GM21825 (cell line): Measurements from ENCODE around the gene JUND.

Experiments used
- ATAC-seq: cut with Tn5 transposase; IDR thresholded peaks from one replicate; pipeline ENCODE4 v1.9.1; 2021; ENCODE audit warnings: mild to moderate bottlenecking, moderate library complexity; ENCODE audit not compliant: unreplicated experiment

Gene JUND

GRCh38 chr19:18308948-18309325 is 27.5 kb upstream of the JUND start:
- ATAC-seq: no peak

- no peak for ATAC-seq
Observed at GRCh38 chr19:18308051-18308947, 26.9 kb upstream of the JUND start.

DNA sequence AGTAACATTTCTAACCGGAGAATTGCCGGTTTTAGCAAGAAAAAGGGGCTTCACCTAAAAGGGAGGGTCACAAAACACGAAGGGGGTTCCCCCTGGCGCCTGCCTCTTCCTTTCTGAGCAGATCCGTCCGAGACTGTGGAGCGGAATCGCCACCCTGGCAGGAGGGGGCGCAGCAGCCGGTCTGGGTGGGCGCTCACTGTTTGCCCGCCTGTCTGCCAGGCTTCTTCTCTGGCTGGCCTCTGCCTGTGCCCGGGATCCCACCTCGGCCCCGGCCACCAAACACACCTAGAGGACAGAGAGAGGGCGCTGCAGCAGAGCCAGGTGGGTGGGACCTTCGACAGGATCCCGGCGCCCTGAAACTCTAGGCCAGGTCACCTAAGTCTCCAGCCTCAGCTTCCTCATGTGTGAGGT is 25.9 kb upstream of the JUND start:
- no peak for ATAC-seq

DNA sequence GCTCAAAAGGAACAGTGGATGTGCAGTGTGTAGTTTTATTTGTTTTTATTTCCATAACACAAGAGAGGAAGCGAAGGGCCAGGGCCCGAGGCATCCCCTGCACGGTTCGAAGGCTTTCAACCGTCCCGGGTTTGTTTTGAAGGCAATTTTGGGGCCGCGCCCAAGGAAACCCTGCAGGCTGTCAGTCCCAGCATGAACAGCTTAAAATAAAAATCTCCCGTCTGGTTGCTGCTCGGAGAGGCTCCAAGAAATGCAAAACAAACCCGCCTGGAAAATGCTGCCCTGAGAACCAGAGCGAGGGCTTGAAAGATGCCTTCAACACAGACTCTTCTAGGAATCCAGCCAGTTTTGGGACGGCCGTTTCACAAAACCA is 25.5 kb upstream of the JUND start:
- no peak for ATAC-seq

GRCh38 chr19:18306209-18306887 is 24.9 kb upstream of the JUND start:
- ATAC-seq: no peak

DNA sequence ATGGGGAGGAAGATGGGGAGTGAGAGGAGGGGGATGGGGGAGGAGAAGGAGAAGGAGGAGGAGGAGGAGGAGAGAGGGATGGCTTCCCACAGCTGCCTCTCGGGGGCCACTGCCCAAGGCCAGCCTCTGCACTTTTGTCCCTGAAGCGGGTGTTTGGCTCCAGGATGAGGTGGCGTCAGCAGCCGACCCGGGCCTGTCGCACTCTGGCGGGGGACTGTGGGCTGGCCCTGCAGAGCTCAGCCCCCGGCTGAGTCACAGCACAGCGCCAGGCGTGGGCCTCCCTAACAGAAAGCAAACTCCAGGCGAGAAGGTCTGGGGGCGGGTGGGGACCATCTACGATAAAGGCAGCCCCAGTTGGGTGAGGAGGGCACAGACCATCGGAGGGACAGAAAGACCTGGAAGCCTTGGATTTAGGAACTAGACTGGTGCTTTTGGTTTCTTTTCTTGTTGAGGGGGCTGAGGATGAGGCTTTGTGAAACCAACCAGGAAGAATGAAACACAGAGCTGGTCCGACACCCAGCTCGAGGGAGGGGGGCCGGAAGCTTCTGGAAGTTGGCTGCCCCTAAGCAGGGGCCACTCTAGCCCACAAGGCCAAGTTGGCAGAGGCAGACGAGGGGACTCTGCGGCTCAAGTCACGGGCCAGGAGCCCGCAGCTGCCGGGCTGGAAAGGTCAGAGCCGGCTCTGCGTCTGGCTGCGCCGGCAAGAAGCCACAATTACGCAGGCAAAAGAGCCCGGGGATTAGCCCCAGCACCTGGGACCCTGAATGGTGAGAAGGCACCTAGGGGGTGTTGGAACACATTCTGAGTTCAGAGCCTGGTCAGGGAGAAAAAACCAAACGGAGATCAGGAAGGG is 23.3 kb upstream of the JUND start:
- peak; percentile 39 for ATAC-seq

DNA sequence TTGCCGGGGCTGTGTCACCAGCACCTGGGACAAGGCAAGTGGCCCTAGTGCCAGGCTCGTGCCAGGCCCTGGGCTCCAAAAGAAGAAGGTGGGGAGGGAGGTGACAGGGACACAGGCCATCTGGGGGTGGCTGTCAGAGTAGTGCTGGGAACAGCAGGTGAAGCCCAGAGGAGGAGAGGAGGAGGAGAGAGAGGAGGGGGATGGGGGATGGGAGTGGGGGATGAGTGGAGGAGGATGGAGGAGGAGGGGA is 22.7 kb upstream of the JUND start:
- no peak for ATAC-seq

GRCh38 chr19:18301718-18302111 is 20.3 kb upstream of the JUND start:
- no peak for ATAC-seq

- no peak for ATAC-seq
Observed at GRCh38 chr19:18300930-18301717, 19.7 kb upstream of the JUND start.

GRCh38 chr19:18299654-18300053 is 18.2 kb upstream of the JUND start:
- ATAC-seq: no peak

DNA sequence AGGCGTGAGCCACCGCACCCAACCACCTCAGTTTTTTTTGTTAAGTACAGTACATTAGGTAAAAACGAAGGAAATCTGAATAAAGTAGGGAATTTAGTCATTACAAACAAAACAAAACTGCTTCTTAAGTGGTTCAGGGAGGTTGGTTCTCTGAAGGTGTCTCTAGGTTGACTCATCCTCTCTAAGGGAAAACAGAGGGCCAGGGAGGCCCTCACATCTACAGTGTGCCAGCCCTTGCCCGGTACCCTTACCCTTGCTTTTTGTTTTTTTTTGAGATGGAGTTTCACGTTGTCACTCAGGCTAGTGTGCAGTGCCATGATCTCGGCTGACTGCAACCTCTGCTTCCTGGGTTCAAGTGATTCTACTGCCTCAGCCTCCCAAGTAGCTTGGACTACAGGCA is 17.2 kb upstream of the JUND start:
- ATAC-seq: no peak

DNA sequence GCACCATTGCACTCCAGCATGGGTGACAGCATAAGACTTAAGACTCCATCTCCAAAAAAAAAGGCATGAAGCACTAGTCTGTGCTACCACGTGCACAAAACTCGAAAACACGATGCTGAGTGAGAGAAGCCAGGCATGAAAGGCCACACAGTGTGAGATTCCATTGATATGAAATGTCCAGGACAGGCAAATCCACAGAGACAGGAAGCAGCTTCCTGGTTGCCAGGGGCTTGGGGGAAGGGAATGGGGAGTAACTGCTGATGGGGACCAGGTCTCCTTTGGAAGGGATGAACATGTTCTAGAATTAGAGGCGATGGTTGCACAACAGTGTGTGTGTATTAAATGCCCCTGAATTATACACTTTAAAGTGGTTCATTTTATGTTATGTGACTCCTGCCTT is 15.9 kb upstream of the JUND start:
- ATAC-seq: no peak

DNA sequence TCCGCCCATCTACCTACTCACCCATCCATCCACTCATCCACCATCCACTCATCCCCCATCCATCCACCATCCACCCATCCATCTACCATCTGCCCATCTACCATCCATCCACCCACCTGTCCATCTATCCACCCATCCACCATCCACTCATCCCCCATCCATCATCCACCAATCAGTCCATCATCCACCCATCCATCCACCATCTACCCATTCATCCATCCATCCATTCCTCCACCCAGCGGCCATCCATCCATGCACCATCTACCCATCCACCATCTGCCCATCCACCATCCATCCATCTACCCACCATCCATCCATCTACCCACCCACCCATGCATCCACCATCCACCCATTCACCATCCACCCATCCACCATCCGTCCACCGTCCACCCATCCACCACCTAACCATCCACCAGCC is 13.6 kb upstream of the JUND start:
- no peak for ATAC-seq

- no peak for ATAC-seq
Observed at GRCh38 chr19:18294467-18294864, 13.0 kb upstream of the JUND start.

GRCh38 chr19:18293642-18294466 is 12.4 kb upstream of the JUND start:
- ATAC-seq: no peak

- no peak for ATAC-seq
Observed at GRCh38 chr19:18292810-18293641, 11.6 kb upstream of the JUND start.

DNA sequence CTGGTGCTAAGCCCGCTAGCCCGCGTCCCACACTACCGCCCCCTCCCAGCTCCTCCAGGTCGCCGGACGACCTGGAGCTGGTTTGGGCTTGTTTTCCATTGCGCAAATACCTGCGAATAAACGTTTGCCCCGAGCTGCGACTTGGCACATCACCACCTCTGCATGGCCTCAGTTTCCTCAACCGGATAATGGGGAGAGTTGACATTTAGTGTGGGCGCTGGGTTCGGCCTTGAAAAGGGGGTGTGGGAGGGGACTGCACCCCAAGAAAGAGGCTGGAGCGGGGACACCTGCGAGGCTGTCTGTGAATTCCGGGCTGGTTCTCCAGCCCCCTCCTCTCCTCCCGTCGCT is 11.0 kb upstream of the JUND start:
- ATAC-seq: no peak

- peak; percentile 42 for ATAC-seq
Observed at GRCh38 chr19:18291590-18292461, 10.4 kb upstream of the JUND start.
